Endodermal cell (in vitro differentiated cells): ENCODE measurements around the gene FBXW11. TPM values are rescaled to one million over a fixed set of nuclear protein-coding genes. Genes with fewer than 3 reads are reported as not detected.

Experiments
- DNase-seq: peaks from one replicate; pipeline ENCODE4 v3.0.0-alpha.2; 2017
- H3K27ac ChIP-seq: 2 replicates; pipeline ENCODE4 v1.5.1; 2013; ENCODE audit warnings: mild to moderate bottlenecking, low read depth, low read length, moderate library complexity
- H3K27me3 ChIP-seq: 2 replicates; pipeline ENCODE4 v1.6.1; 2013; ENCODE audit warnings: mild to moderate bottlenecking, low read length, moderate library complexity; ENCODE audit not compliant: insufficient read depth, control insufficient read depth, poor library complexity, severe bottlenecking
- H3K36me3 ChIP-seq: 2 replicates; pipeline ENCODE4 v1.7.0; 2013; ENCODE audit warnings: mild to moderate bottlenecking, low read length, moderate library complexity; ENCODE audit not compliant: control insufficient read depth, insufficient read depth
- H3K4me1 ChIP-seq: one replicate; pipeline ENCODE4 v1.7.0; 2013; ENCODE audit warnings: low read length; ENCODE audit not compliant: control insufficient read depth, insufficient read depth
- H3K4me3 ChIP-seq: 2 replicates; pipeline ENCODE4 v1.5.1; 2013; ENCODE audit warnings: mild to moderate bottlenecking, low read length, moderate library complexity
- H3K9ac ChIP-seq: 2 replicates; pipeline ENCODE4 v1.6.1; 2013; ENCODE audit warnings: mild to moderate bottlenecking, low read length, moderate library complexity; ENCODE audit not compliant: poor library complexity, severe bottlenecking; ENCODE audit errors: extremely low read depth
- H3K9me3 ChIP-seq: 2 replicates; pipeline ENCODE4 v1.6.1; 2013; ENCODE audit warnings: mild to moderate bottlenecking, low read length, moderate library complexity; ENCODE audit not compliant: control insufficient read depth
- H3K27ac Mint-ChIP-seq: 2 replicates; pipeline ENCODE4 v1.8.0; 2020; ENCODE audit warnings: mixed read lengths
- H3K27me3 Mint-ChIP-seq: 2 replicates; pipeline ENCODE4 v1.8.0; 2021; ENCODE audit warnings: mild to moderate bottlenecking, mixed read lengths; ENCODE audit not compliant: insufficient read depth
- H3K36me3 Mint-ChIP-seq: 2 replicates; pipeline ENCODE4 v1.8.0; 2020; ENCODE audit warnings: low read depth, mixed read lengths
- H3K4me1 Mint-ChIP-seq: 2 replicates; pipeline ENCODE4 v1.8.0; 2020; ENCODE audit warnings: mixed read lengths
- H3K4me3 Mint-ChIP-seq: 2 replicates; pipeline ENCODE4 v1.8.0; 2020; ENCODE audit warnings: mild to moderate bottlenecking, moderate library complexity, mixed read lengths
- H3K9me3 Mint-ChIP-seq: 2 replicates; pipeline ENCODE4 v1.8.0; 2020; ENCODE audit warnings: mild to moderate bottlenecking, mixed read lengths
- CTCF ChIP-seq: fragments of 200-600 bp; sonication (generic); conservative IDR thresholded peaks from 2 replicates; pipeline ENCODE4 v1.5.0; 2021; ENCODE audit warnings: antibody characterized with exemption, mild to moderate bottlenecking
- WGBS, 2 experiments: methylation state at CpG; one replicate each; pipeline versions ENCODE4 v1.1.5 to v1.1.7; 2013; ENCODE audit warnings: missing lambda C conversion rate in 2 of 2, mixed read lengths in 1 of 2; ENCODE audit not compliant: insufficient coverage in 1 of 2, insufficient read length in 1 of 2; 5-methylcytosine and 5-hydroxymethylcytosine counted together
- total RNA-seq, 2 donors: library from RNA; stranded (reverse); fragmentation: NEBNext Ultra II Directional in 1 of 2; extraction: Animal tissue kit (Norgen Biotek cat#: 25700) in 1 of 2; gene quantifications; 2 replicates in 1 of 2; 3 replicates in 1 of 2; pipeline ENCODE4 v1.2.1, GENCODE V29; 2021

The FBXW11 gene
- total RNA-seq, 2 donors from 2014 or later = 42.2 to 49.4 TPM

GRCh38 chr5:171975262-171975876, 31.1 kb downstream of the FBXW11 start:
- H3K9me3 ChIP-seq = peaks cover 27% of the 10 kb centered on the region
- TF ChIP-seq CTCF = no peak
- H3K4me3 ChIP-seq = no peak overlapping the region
- H3K9me3 Mint-ChIP-seq = peaks cover 13% of the 10 kb centered on the region
- peaks cover 13% of the 10 kb centered on the region for H3K36me3 ChIP-seq
- H3K36me3 Mint-ChIP-seq = peaks cover 14% of the 10 kb centered on the region
- no peaks in the 10 kb centered on the region for H3K27me3 ChIP-seq
- no peak overlapping the region for H3K4me3 Mint-ChIP-seq
- H3K4me1 Mint-ChIP-seq = peaks cover 26% of the 10 kb centered on the region
- H3K4me1 ChIP-seq = peaks cover 3% of the 10 kb centered on the region
- peak overlapping the region; percentile 5 for H3K27ac Mint-ChIP-seq
- H3K27me3 Mint-ChIP-seq = no peaks in the 10 kb centered on the region
- no peak overlapping the region for H3K27ac ChIP-seq
- peak; percentile 63 for DNase-seq
- no peak overlapping the region for H3K9ac ChIP-seq
- WGBS, 2 experiments = 79 to 100% methylated on average over 1 to 3 of the region's 3 CpGs

GRCh38 chr5:171970826-171971225, 35.6 kb downstream of the FBXW11 start:
- H3K9me3 Mint-ChIP-seq = peaks cover 2% of the 10 kb centered on the region
- TF ChIP-seq CTCF = no peak
- Histone ChIP-seq H3K36me3 (peaks cover 14% of the 10 kb centered on the region), H3K4me3 (no peak overlapping the region), H3K9ac (no peak overlapping the region), H3K4me1 (peaks cover 6% of the 10 kb centered on the region), H3K27me3 (no peaks in the 10 kb centered on the region), H3K27ac (peak overlapping the region; percentile 66), H3K9me3 (no peaks in the 10 kb centered on the region)
- DNase-seq = no peak
- no peaks in the 10 kb centered on the region for H3K27me3 Mint-ChIP-seq
- H3K4me1 Mint-ChIP-seq = peaks cover 27% of the 10 kb centered on the region
- H3K36me3 Mint-ChIP-seq = peaks cover 13% of the 10 kb centered on the region
- H3K4me3 Mint-ChIP-seq = no peak overlapping the region
- 71 to 74% methylated on average over 2 of the region's 2 CpGs for WGBS, 2 experiments
- H3K27ac Mint-ChIP-seq = no peak overlapping the region

- Histone ChIP-seq H3K9me3 (no peaks in the 10 kb centered on the region), H3K36me3 (peaks cover 14% of the 10 kb centered on the region), H3K27ac (no peak overlapping the region), H3K9ac (no peak overlapping the region), H3K27me3 (no peaks in the 10 kb centered on the region), H3K4me1 (peaks cover 10% of the 10 kb centered on the region), H3K4me3 (no peak overlapping the region)
- Mint-ChIP-seq H3K9me3 (peaks cover 2% of the 10 kb centered on the region), H3K4me1 (peaks cover 21% of the 10 kb centered on the region), H3K27ac (no peak overlapping the region), H3K36me3 (peaks cover 13% of the 10 kb centered on the region), H3K27me3 (no peaks in the 10 kb centered on the region), H3K4me3 (no peak overlapping the region)
- TF ChIP-seq CTCF = no peak
- 92 to 95% methylated on average over 2 to 4 of the region's 4 CpGs for WGBS, 2 experiments
- DNase-seq = no peak
Observed at GRCh38 chr5:171969288-171969880, 37.1 kb downstream of the FBXW11 start.
